Activated CD4-positive, CD25-positive, alpha-beta regulatory T cell treated with anti-CD3 and anti-CD28 coated beads, Interleukin-2, amount 50 U/mL, for 24 hours (primary cell): ENCODE measurements around the gene LRP1B.
"Not testable (repeated sequence)": the region's sequence is repeated elsewhere in the genome, so short reads cannot be mapped to it uniquely, and the experiment has no call there.

Experiments used
- ATAC-seq, 2 donors: fragments of 150-1000 bp; cut with Tn5 transposase; one replicate each; pipeline ENCODE4 v1.10.0; 2021; ENCODE audit warnings: mild to moderate bottlenecking in 1 of 2, moderate library complexity in 1 of 2

LRP1B gene

GRCh38 chr2:141201016-141201565 is 929.7 kb downstream of the LRP1B start:
- ATAC-seq = no peak

GRCh38 chr2:141200191-141200590 is 930.6 kb downstream of the LRP1B start:
- no peak for ATAC-seq

- no peak for ATAC-seq
Observed at GRCh38 chr2:141199711-141200110, 931.1 kb downstream of the LRP1B start.

- ATAC-seq = no peak
Observed at GRCh38 chr2:141195087-141195486, 935.7 kb downstream of the LRP1B start.

GRCh38 chr2:141187075-141187439 is 943.8 kb downstream of the LRP1B start:
- no peak for ATAC-seq

- no peak for ATAC-seq
Observed at GRCh38 chr2:141186413-141187074, 944.3 kb downstream of the LRP1B start.

GRCh38 chr2:141182246-141182645 is 948.6 kb downstream of the LRP1B start:
- ATAC-seq = no peak

GRCh38 chr2:141169117-141169516 is 961.7 kb downstream of the LRP1B start:
- not testable (repeated sequence) for ATAC-seq

GRCh38 chr2:141162314-141162713 is 968.5 kb downstream of the LRP1B start:
- ATAC-seq = no peak

GRCh38 chr2:141151611-141152286 is 979.1 kb downstream of the LRP1B start:
- ATAC-seq = no peak

GRCh38 chr2:141142025-141142424 is 988.8 kb downstream of the LRP1B start:
- no peak for ATAC-seq

GRCh38 chr2:141137122-141137693 is 993.6 kb downstream of the LRP1B start:
- no peak for ATAC-seq

GRCh38 chr2:141133883-141134282 is 996.9 kb downstream of the LRP1B start:
- no peak for ATAC-seq

GRCh38 chr2:141125432-141125831 is 1005.4 kb downstream of the LRP1B start:
- no peak for ATAC-seq

GRCh38 chr2:141118836-141119235 is 1012.0 kb downstream of the LRP1B start:
- no peak for ATAC-seq

- no peak for ATAC-seq
Observed at GRCh38 chr2:141113301-141113700, 1017.5 kb downstream of the LRP1B start.

- no peak for ATAC-seq
Observed at GRCh38 chr2:141109633-141110032, 1021.2 kb downstream of the LRP1B start.

GRCh38 chr2:141105763-141106162 is 1025.1 kb downstream of the LRP1B start:
- no peak for ATAC-seq

GRCh38 chr2:141103216-141103615 is 1027.6 kb downstream of the LRP1B start:
- no peak for ATAC-seq

- ATAC-seq = no peak
Observed at GRCh38 chr2:141079231-141079630, 1051.6 kb downstream of the LRP1B start.

- ATAC-seq = no peak
Observed at GRCh38 chr2:141075753-141076152, 1055.1 kb downstream of the LRP1B start.

- ATAC-seq = no peak
Observed at GRCh38 chr2:141068053-141068682, 1062.6 kb downstream of the LRP1B start.

GRCh38 chr2:141065042-141065441 is 1065.8 kb downstream of the LRP1B start:
- no peak for ATAC-seq

GRCh38 chr2:141063406-141063805 is 1067.4 kb downstream of the LRP1B start:
- ATAC-seq = no peak
